HG03469 (cell line): Measurements from ENCODE around the gene C1orf35.

ENCODE experiments used
- ATAC-seq: cut with Tn5 transposase; IDR thresholded peaks from one replicate; pipeline ENCODE4 v1.9.1; 2021; ENCODE audit warnings: mild to moderate bottlenecking, moderate library complexity, moderate number of reproducible peaks; ENCODE audit not compliant: unreplicated experiment

Gene C1orf35

GRCh38 chr1:228066416-228066815 is 36.7 kb downstream of the C1orf35 start:
- no peak for ATAC-seq

- ATAC-seq: no peak
Observed at GRCh38 chr1:228065543-228066347, 37.4 kb downstream of the C1orf35 start.

GRCh38 chr1:228064741-228065542 is 38.2 kb downstream of the C1orf35 start:
- no peak for ATAC-seq

GRCh38 chr1:228064296-228064695 is 38.8 kb downstream of the C1orf35 start:
- ATAC-seq: no peak

GRCh38 chr1:228063251-228064191 is 39.6 kb downstream of the C1orf35 start:
- ATAC-seq: no peak

GRCh38 chr1:228062812-228063211 is 40.3 kb downstream of the C1orf35 start:
- ATAC-seq: no peak

- ATAC-seq: no peak
Observed at GRCh38 chr1:228062085-228062791, 40.9 kb downstream of the C1orf35 start.

- no peak for ATAC-seq
Observed at GRCh38 chr1:228061411-228062084, 41.6 kb downstream of the C1orf35 start.

- ATAC-seq: no peak
Observed at GRCh38 chr1:228060458-228061190, 42.5 kb downstream of the C1orf35 start.

- ATAC-seq: no peak
Observed at GRCh38 chr1:228059634-228060457, 43.3 kb downstream of the C1orf35 start.

- no peak for ATAC-seq
Observed at GRCh38 chr1:228058949-228059633, 44.0 kb downstream of the C1orf35 start.

GRCh38 chr1:228058172-228058948 is 44.8 kb downstream of the C1orf35 start:
- no peak for ATAC-seq
